ENCODE measurements around the gene PLA2G3.

DNA sequence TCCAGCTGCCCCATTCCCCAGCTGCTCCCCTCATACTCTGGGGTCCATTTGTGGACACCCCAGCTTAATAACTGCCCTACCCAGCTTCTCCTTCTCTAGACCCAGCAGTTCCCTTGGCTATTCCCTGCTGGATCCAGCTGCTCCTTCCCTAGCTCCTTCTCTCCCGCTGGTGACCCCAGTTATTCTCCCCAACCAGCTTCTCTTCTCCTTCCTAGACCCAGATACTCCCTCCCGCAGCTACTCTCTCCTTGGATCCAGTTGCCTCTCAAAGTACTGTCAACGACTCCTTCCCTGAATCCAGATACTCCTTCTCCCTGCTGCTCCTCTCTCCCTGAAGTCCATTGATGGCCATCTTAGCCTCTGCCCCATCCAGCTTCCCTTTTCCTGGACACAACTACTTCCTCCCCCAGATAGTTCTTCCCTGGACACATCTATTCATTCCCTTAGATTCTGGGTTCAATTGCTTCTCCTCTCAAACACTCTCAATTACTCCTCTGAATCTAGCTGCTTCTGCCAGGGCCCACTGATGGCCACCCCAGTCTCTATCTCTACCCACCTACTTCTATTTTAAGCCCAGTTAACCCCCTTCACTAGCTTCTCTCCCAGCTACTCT is 44.6 kb downstream of the PLA2G3 start:
- TF ChIP-seq, protein P1, sequence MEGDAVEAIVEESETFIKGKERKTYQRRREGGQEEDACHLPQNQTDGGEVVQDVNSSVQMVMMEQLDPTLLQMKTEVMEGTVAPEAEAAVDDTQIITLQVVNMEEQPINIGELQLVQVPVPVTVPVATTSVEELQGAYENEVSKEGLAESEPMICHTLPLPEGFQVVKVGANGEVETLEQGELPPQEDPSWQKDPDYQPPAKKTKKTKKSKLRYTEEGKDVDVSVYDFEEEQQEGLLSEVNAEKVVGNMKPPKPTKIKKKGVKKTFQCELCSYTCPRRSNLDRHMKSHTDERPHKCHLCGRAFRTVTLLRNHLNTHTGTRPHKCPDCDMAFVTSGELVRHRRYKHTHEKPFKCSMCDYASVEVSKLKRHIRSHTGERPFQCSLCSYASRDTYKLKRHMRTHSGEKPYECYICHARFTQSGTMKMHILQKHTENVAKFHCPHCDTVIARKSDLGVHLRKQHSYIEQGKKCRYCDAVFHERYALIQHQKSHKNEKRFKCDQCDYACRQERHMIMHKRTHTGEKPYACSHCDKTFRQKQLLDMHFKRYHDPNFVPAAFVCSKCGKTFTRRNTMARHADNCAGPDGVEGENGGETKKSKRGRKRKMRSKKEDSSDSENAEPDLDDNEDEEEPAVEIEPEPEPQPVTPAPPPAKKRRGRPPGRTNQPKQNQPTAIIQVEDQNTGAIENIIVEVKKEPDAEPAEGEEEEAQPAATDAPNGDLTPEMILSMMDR (IDR thresholded peaks at IDR 0.05; ENCODE audit: control extremely low read depth in 1 of 3, insufficient read depth in 1 of 3, low read depth in 1 of 3, low read length in 3 of 3) = no peak
- TF ChIP-seq TAF7 (optimal IDR thresholded peaks at IDR 0.05; ENCODE audit: borderline replicate concordance, low read depth, low read length) = no peak
- TF ChIP-seq BRCA1 (IDR thresholded peaks at IDR 0.05; ENCODE audit: low read depth, low read length) = no peak
- no peak for TF ChIP-seq POLR2A (IDR thresholded peaks at IDR 0.05; ENCODE audit: control extremely low read depth in 1 of 2, low read depth in 2 of 2, low read length in 2 of 2)
- no peak for TF ChIP-seq EZH2 (IDR thresholded peaks at IDR 0.05; ENCODE audit: low read depth, low read length, severe bottlenecking)
- TF ChIP-seq RXRA (IDR thresholded peaks at IDR 0.05; ENCODE audit: insufficient read depth, low read depth, low read length) = no peak
- TF ChIP-seq KDM5A (IDR thresholded peaks at IDR 0.05; ENCODE audit: low read length) = no peak

All from H1 (cell line).